C4-2B (cell line): Measurements from ENCODE around the gene SSU72.

Experiments used
- ZFX ChIP-seq: fragments of 450-650 bp; IDR thresholded peaks from 2 replicates; pipeline ENCODE4 v1.6.1; 2017
- TF ChIP-seq, protein P1 (sequence below): fragments of 450-650 bp; conservative IDR thresholded peaks from 2 replicates; pipeline ENCODE4 v1.5.1; 2017; ENCODE audit warnings: mild to moderate bottlenecking

GRCh38 chr1:1531947-1532346 lies 42.7 kb downstream of the SSU72 start:
- TF ChIP-seq, protein P1, sequence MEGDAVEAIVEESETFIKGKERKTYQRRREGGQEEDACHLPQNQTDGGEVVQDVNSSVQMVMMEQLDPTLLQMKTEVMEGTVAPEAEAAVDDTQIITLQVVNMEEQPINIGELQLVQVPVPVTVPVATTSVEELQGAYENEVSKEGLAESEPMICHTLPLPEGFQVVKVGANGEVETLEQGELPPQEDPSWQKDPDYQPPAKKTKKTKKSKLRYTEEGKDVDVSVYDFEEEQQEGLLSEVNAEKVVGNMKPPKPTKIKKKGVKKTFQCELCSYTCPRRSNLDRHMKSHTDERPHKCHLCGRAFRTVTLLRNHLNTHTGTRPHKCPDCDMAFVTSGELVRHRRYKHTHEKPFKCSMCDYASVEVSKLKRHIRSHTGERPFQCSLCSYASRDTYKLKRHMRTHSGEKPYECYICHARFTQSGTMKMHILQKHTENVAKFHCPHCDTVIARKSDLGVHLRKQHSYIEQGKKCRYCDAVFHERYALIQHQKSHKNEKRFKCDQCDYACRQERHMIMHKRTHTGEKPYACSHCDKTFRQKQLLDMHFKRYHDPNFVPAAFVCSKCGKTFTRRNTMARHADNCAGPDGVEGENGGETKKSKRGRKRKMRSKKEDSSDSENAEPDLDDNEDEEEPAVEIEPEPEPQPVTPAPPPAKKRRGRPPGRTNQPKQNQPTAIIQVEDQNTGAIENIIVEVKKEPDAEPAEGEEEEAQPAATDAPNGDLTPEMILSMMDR: no peak
- no peak for TF ChIP-seq ZFX
